Stimulated activated CD4-positive, alpha-beta T cell treated with anti-CD3 and anti-CD28 coated beads, Interleukin-2, amount 100 ng/mL, for 24 hours (primary cell): ENCODE data around the gene DNAAF8.

ENCODE experiments used
- DNase-seq, 2 donors: peaks; one replicate each; pipeline ENCODE4 v3.0.0-alpha.2; 2020

Gene DNAAF8

DNA sequence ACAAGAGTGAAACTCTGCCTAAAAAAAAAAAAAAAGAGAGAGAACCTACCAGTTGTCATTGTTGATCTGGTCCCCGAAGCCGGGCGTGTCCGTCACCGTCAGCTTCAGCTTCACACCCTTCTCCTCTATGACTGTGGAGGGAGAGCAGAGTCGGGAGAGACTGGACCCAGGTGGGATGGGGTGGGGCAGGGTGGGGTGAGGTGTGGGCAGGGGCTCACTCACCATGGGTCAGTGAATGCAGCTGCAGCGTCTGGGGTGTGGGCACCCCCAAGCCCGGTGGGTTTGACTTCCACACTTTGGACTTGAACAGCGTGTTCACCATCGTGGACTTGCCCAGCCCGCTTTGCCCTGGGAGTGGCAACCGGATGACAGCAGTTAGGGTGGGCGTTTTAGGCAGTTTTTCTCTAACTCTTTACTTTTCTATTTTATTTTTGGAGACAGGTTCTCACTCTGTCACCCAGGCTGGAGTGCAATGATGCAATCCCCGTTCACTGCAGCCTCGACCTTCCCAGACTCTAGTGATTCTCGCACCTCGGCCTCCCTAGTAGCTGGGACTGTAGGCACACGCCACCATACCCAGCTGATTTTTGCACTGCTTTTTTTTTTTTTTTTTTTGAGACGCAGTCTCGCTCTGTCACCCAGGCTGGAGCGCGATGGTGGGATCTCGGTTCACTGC is 51.6 kb downstream of the DNAAF8 start:
- no peak for DNase-seq

DNA sequence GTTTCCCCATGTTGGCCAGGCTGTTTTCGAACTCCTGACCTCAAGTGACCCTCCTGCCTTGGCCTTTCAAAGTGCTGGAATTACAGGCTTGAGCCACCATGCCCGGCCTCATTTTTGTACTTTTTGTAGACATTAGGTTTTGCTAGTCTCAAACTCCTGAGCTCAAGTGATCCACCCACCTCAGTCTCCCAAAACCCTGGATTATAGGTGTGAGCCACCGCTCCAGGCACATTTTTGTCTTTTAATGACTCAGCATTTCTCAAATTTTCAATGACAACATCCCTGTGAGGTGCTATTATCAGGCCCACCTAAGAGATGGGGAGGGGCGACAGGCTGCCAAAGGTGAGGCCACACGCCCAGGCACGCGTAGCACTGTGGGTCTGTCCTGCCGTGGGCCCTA is 52.7 kb downstream of the DNAAF8 start:
- DNase-seq, result no peak

DNA sequence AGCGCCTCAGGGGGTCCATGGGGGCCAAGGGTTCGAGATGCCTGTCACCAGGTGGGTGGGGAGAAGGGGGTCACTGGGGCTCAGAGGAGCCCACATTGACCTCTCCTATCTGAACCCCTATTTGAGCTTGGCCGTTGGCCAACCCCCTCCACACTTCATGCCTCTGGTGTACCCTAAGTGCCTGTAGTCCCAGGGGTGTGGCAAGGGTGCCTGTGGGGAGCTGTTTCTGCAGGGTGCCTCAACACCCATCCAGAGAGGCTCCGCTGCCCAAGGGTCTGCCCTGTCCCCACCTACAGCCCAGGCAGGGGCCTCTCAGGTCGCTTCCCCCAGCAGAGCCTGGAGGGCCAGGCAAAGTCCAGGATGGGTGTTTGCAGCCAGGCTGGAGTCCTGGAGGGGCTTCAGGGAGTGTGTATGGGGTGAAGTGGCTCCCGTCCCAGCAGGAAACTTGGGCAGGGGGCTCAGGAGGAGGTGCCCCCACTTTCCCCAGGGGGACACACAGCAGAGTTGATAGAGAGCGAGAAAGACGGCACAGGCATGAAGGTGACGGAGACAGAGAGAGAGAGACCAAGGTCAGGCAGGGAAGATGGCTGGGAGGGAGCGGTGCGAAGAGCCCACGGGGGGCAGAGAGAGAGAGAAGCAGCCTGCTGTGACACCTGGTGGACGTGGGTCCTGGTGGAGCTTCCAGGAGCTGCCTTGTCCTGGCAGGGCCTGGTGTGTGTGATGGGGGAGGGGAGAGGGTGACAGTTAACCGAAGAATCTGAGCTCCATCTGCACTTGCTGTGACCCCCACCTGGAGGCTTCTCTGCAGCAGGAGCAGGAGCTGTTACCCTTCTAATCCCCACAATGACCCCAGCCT is 53.5 kb downstream of the DNAAF8 start, which contains the start of gene SEPTIN12:
Gene SEPTIN12, minus strand, starts transcription at position 719 of the 856 bp plus-strand sequence. Its CDS starts 700 bp downstream, at position 19.
- no peak for DNase-seq

- DNase-seq, result no peak
Measured at GRCh38 chr16:4788489-4788889, 54.2 kb downstream of the DNAAF8 start.

- DNase-seq, result no peak
Measured at GRCh38 chr16:4788910-4789309, 54.6 kb downstream of the DNAAF8 start.

GRCh38 chr16:4790261-4790660 is 55.9 kb downstream of the DNAAF8 start:
- no peak for DNase-seq

DNA sequence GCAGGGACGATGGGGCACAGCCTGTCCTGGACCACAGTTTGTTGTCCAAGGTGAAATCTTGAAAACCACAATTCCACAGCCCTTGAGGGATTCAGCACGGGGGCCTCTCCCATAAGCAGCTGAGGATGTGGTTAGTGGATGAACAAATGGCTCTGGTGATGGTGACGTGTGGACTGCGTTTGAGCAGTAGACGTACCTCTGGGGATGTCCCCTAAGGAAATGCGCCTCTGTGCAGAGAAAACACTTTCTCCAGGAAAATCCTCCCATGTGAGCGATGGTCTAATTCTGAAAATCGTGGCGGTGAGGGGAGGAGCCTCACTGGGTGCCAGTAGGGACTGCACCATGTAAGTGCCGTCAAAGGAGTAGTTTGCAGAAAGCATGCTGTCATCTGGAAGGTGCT is 56.5 kb downstream of the DNAAF8 start:
- DNase-seq, result no peak

- no peak for DNase-seq
Measured at GRCh38 chr16:4792951-4793513, 58.7 kb downstream of the DNAAF8 start.

- no peak for DNase-seq
Measured at GRCh38 chr16:4795181-4795827, 61.0 kb downstream of the DNAAF8 start, which contains the start of gene SMIM22. Gene SMIM22, plus strand, starts transcription at chr16:4795369. Its CDS starts 366 bp downstream, at chr16:4795735.

GRCh38 chr16:4795828-4796572 is 61.7 kb downstream of the DNAAF8 start:
- no peak for DNase-seq

- DNase-seq, result no peak
Measured at GRCh38 chr16:4796982-4797804, 62.9 kb downstream of the DNAAF8 start.

- no peak for DNase-seq
Measured at GRCh38 chr16:4797805-4798252, 63.5 kb downstream of the DNAAF8 start.

DNA sequence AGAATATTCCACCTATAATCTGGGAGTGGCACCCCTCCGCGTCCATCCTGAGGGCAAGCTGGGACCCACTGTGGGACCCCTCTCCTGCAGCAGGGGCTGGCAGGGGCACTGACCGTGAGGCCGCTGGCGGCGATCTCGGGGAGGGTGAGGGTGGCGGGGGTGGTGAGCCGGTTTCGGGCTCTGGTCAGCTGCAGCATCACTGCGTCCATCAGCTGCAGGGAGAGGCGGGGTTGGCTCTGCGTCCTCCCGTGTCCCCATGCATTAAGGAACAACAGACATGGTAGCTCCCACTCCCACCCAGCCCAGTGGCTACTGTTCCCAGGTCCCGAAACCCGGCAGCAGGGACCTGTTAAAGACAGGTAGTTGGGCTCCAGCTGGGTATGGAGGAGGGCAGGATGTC is 64.1 kb downstream of the DNAAF8 start:
- DNase-seq, result no peak
